Aorta (tissue), 5 donors: ENCODE measurements around the gene AK1. TPM values are rescaled to one million over a fixed set of nuclear protein-coding genes. Genes with fewer than 3 reads are reported as not detected.
A peak's percentile ranks its signal among the peaks of the same experiment; 100 is the strongest.

Experiments
- ATAC-seq: fragments of 200-7000 bp; cut with Tn5 transposase; one replicate; pipeline ENCODE4 v1.9.1; 2022; ENCODE audit warnings: moderate library complexity; ENCODE audit not compliant: low FRiP score
- DNase-seq, 2 donors: peaks; one replicate each; pipeline ENCODE4 v3.0.0-alpha.2; 2020
- H3K27ac ChIP-seq, 2 donors: one replicate each; pipeline ENCODE4 v1.5.1; 2013; ENCODE audit warnings: low read length in 2 of 2, mild to moderate bottlenecking in 2 of 2, moderate library complexity in 2 of 2, control low read depth in 1 of 2, inconsistent platforms in 1 of 2, low read depth in 1 of 2
- H3K27me3 ChIP-seq, 2 donors: one replicate each; pipeline ENCODE4 v1.6.1; 2013; ENCODE audit warnings: control low read depth in 1 of 2, low read length in 1 of 2, mild to moderate bottlenecking in 1 of 2, moderate library complexity in 1 of 2; ENCODE audit not compliant: insufficient read depth in 2 of 2, control insufficient read depth in 1 of 2
- H3K36me3 ChIP-seq, 2 donors: one replicate each; pipeline ENCODE4 v1.6.1; 2013; ENCODE audit warnings: control low read depth in 1 of 2, low read length in 1 of 2, mild to moderate bottlenecking in 1 of 2; ENCODE audit not compliant: insufficient read depth in 2 of 2, control insufficient read depth in 1 of 2
- H3K4me1 ChIP-seq, 2 donors: one replicate each; pipeline ENCODE4 v1.6.1; 2013; ENCODE audit warnings: low read length in 2 of 2, control low read depth in 1 of 2, mild to moderate bottlenecking in 1 of 2, moderate library complexity in 1 of 2; ENCODE audit not compliant: insufficient read depth in 2 of 2, control insufficient read depth in 1 of 2
- H3K4me3 ChIP-seq, 2 donors: one replicate each; pipeline ENCODE4 v1.5.1; 2013; ENCODE audit warnings: low read length in 2 of 2, control low read depth in 1 of 2, mild to moderate bottlenecking in 1 of 2
- H3K9me3 ChIP-seq: one replicate; pipeline ENCODE4 v1.6.1; 2013; ENCODE audit warnings: mild to moderate bottlenecking, low read length; ENCODE audit not compliant: control insufficient read depth
- WGBS, 2 donors: extraction: QIAGEN DNeasy Blood & Tissue Kit; methylation state at CpG; one replicate each; pipeline ENCODE4 v1.1.7; 2013; 5-methylcytosine and 5-hydroxymethylcytosine counted together
- intact Hi-C, 2 donors: fragments of 100-400 bp; cut with DNase I; formaldehyde crosslinking; loops; one replicate each; pipeline versions ENCODE4 v1.14.2 to v1.15.0; 2022
- polyA plus RNA-seq, 2 donors: library from polyadenylated mRNA; stranded (reverse); fragments of 200-250 nt; gene quantifications; one replicate each; pipeline ENCODE4 v1.2.3, GENCODE V29; 2013
- total RNA-seq, 2 donors: library from RNA; stranded (reverse); fragmentation: NEBNext Ultra II Directional; extraction: Animal tissue kit (Norgen Biotek cat#: 25700); gene quantifications; one replicate each; pipeline ENCODE4 v1.2.1, GENCODE V29; 2021
- donor health status: healthy with polysubstance abuse.
- donor health status: Bipolar disorder and iron deficiency.
- donor health status: DM: no; HTN: no; CAD: no.
- donor health status: DM: no; HTN: no; CAD: no.
- donor health status: DM: yes; HTN: yes; CAD: no.

AK1 gene
- total and polyA plus RNA-seq, 4 donors, result 92.4 to 168 (median 105) TPM

DNA sequence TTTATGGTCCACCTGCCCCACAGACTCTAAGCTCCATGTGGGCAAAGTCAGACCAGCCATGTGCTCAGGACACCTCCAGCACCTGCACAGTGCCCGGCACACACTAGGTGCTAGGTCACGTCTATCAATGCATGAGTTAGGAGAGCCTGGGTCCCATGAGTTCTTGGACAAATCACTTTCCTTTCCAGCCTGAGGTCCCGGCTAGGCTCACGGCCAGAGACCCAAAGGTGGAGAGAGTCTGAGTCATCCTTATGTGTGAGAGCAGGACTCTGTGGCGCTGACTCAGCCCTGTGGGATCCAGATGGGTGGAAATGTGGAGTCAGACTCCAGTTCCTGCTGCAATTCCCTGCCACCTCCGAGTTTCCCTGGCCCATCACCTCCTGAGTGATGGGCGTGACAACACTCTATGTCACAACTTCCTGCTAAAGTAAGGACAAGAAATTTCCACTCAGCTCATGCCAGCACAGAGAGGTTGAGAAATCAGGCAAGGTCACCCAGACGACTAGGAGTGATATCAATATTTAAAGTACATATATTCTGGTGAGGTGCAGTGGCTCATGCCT, 41.9 kb upstream of the AK1 start:
- no peaks in the 10 kb centered on the region for H3K27me3 ChIP-seq
- H3K36me3 ChIP-seq, result no peaks in the 10 kb centered on the region
- peak; percentile 27 for ATAC-seq
- peak; percentile 96 to 97 for DNase-seq
- no peaks in the 10 kb centered on the region for H3K9me3 ChIP-seq
- 26 to 35% methylated on average over 8 of the region's 8 CpGs for WGBS, 2 donors
- H3K27ac ChIP-seq, result no peak overlapping the region
- H3K4me1 ChIP-seq, result no peaks in the 10 kb centered on the region
- intact Hi-C loops, result loop anchor here (5.0 kb wide), 2 partner anchors 42 to 132 kb away; partner anchors contain the start of genes AK1 (in 1 of the 2) and CDK9 (in 1 of the 2)
- H3K4me3 ChIP-seq, result no peak overlapping the region

DNA sequence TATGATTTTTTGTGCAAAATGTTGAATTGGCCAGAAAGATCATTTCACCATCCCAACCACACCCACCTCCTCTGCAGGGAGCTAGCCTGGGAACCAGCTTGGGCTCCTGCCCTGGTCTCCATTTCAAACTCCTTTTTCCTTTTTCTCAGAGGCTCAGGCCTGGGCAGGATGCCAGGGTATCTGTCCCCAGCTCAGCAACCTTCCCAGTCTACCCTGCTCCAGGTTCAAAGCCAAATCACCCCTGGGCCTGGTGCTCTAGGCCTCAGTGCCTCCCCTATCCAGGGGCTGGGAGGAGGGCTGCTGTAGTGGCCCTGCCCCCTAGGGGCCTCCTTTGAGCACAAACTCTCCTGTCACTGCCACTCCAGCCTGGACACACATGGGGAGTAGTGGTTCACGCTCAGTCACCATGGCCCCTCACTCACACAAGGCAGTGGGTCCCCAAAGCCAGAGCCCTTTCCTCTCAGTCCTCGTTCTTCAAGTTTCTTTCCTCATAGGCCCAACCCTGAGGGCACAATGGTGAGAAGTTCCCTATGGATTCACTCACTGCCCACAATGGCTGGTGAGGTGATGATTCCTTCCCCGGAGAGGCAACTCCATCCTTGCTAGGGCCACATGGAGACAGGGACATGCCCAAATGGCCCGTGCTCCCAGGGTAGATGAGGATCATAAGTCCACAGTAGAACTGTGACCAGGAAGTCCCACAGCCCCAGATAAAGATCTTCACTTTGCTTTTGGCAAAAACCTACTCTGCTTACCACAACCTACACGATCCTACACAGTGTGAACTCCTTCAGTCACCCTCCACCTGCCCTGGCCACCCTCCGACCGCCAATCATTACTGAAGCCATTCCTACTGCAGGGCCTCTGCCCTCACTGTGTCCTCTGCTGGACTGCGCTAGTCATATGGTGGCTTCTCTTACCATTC, 41.0 kb upstream of the AK1 start:
- ATAC-seq, result no peak
- Histone ChIP-seq H3K4me3 (no peak overlapping the region), H3K36me3 (no peaks in the 10 kb centered on the region), H3K4me1 (no peaks in the 10 kb centered on the region), H3K9me3 (no peaks in the 10 kb centered on the region), H3K27me3 (no peaks in the 10 kb centered on the region), H3K27ac (no peak overlapping the region)
- peak in 1 of 2 donors; percentile 71 for DNase-seq
- 93 to 97% methylated on average over 8 of the region's 8 CpGs for WGBS, 2 donors
- intact Hi-C loops, result loop anchor here (5.0 kb wide), 2 partner anchors 41 to 131 kb away; partner anchors contain the start of genes AK1 (in 1 of the 2) and CDK9 (in 1 of the 2)

DNA sequence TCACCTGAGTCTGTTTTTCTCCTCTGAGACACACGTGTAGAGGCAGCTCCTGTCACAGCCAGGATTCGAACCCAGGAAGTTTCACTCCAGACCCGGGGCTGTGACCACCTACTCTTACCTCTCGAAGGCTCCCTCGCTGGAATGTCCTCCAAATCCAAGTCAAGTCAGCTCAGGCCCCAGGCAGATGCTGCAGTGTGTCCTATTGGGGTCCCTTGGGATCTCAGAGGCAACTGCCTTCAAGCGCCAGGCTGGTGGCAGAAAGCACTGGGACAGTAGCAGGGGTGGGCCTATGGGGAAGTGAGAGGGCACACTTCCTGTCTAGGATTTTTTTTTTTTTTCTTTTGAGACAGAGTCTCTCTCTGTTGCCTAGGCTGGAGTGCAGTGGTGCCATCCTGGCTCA, 40.1 kb upstream of the AK1 start:
- peak overlapping the region in 1 of 2 donors; percentile 26 for H3K27ac ChIP-seq
- no peaks in the 10 kb centered on the region for H3K27me3 ChIP-seq
- H3K36me3 ChIP-seq, result no peaks in the 10 kb centered on the region
- H3K4me3 ChIP-seq, result no peak overlapping the region
- H3K4me1 ChIP-seq, result no peaks in the 10 kb centered on the region
- no peaks in the 10 kb centered on the region for H3K9me3 ChIP-seq
- intact Hi-C loops, result loop anchor here (2.0 to 5.0 kb wide), 3 partner anchors 19 to 130 kb away; partner anchors contain the start of genes AK1 (in 1 of the 2), CDK9 (in 1 of the 2) and ST6GALNAC6 (in 1 of the 2)
- no peak for ATAC-seq
- peak in 1 of 2 donors; percentile 51 for DNase-seq
- 71 to 77% methylated on average over 6 of the region's 6 CpGs for WGBS, 2 donors

DNA sequence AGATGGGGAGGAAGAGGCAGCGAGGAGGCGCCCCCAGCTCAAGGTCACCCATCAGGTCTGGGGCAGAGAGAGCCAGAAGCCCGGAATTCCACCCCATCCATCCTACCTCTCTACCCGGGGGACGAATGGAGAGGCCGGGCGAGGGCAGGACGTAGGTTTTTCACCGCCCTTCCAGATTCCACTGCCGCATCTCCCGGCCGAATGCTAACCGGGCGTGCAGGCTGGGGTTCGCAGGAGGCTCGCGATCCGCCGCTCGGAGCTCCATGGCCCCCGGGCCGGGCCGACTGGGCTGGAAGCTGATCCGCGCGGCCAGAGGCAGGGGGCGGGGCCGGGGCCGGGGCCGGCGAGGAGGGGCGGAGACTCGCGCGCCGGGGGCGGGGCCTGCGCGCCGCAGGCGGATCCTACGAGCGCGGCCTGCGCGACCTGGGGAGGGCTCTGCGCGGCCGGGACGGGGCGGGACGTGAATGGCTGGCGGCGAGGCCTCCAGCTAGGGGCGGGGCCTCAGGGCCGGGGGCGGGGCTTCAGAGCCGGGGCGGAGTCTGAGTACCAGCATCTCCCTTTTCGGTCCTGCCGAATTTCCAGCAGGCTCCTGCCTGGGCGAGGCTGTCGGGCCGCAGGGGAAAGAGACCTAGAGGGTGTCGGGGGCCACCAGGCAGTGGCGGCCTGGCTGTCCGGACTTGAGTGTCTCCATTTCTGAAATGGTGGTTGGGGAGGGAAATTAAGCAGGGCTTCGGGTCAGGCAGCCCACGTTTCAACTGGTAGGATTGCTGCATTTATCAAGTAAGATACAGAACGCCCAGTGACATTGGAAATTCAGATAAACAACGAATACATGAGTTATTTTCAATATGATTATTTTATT, 39.5 kb upstream of the AK1 start, which contains the start of gene ST6GALNAC4:
TSS of gene ST6GALNAC4 (minus strand) at position 322 of the 862 bp plus-strand sequence. CDS start 622 bp downstream, outside the sequence.
- Histone ChIP-seq H3K4me1 (no peaks in the 10 kb centered on the region), H3K27ac (peak within 1 kb of the TSS in 1 of 2 donors; percentile 26), H3K4me3 (peak within 1 kb of the TSS; percentile 44 to 72), H3K27me3 (no peaks in the 10 kb centered on the region), H3K36me3 (peaks cover 0 to 3% of the 10 kb centered on the region in 2 donors), H3K9me3 (no peaks in the 10 kb centered on the region)
- WGBS, 2 donors, result 1 to 2% methylated on average over 53 to 71 of the region's 71 CpGs
- ATAC-seq, result peak; percentile 93
- peak; percentile 96 to 98 for DNase-seq
- intact Hi-C loops, result loop anchor here (2.0 to 5.0 kb wide), 3 partner anchors 18 to 130 kb away; partner anchors contain the start of genes AK1 (in 1 of the 2), CDK9 (in 1 of the 2) and ST6GALNAC6 (in 1 of the 2)

DNA sequence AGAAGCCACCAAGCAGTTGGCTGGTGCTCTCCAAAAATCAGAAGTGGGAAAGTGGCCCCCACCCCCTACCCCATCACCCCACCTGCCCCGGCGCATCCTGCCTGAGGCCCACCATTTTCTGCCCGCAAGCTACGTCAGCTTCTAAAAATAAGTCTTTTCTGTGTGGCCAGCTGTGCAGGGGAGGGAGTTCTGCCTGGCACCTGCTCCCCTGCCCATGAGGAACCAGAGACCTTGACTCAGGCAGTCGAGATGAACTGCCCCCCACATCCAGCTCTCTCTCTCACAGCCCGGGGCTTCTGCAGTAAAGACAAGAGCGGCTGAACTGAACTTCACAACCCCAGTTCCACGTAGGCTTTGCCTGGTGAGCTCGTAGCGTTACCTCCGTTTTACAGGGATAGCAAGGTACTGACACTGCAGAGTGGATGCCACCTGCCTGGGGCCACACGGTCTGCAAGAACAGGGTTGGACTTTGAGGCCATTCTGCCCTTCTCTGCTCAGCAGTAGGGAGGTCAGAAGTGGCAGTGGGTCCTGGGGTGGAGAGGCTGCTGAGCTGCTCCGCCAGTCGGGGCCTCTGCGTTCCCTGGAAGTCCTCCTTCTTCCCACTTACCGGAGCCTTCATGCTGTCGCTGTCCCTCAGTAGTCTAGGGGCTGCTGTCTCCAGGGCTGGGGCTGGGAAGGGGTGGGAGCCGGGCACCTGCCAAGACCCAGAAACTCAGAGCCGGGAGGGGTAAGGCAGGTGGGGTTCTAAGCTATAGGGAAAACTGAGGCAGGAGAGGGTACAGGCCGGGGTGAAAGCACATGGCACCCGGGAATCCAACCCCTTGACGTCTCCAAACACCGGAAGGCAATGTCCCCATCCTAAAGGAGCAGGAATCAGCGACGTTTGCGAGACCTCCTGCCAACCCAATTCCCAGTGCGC, 38.6 kb upstream of the AK1 start:
- peaks cover 0 to 4% of the 10 kb centered on the region in 2 donors for H3K36me3 ChIP-seq
- H3K9me3 ChIP-seq, result no peaks in the 10 kb centered on the region
- H3K27ac ChIP-seq, result peak overlapping the region in 1 of 2 donors; percentile 5
- intact Hi-C loops, result loop anchor here (2.0 to 5.0 kb wide), 3 partner anchors 17 to 129 kb away; partner anchors contain the start of genes AK1 (in 1 of the 2), CDK9 (in 1 of the 2) and ST6GALNAC6 (in 1 of the 2)
- no peaks in the 10 kb centered on the region for H3K4me1 ChIP-seq
- H3K4me3 ChIP-seq, result peak overlapping the region; percentile 44 to 72
- WGBS, 2 donors, result 19 to 20% methylated on average over 27 of the region's 27 CpGs
- peak; percentile 1 for ATAC-seq
- DNase-seq, result peak in 1 of 2 donors; percentile 49
- H3K27me3 ChIP-seq, result no peaks in the 10 kb centered on the region

DNA sequence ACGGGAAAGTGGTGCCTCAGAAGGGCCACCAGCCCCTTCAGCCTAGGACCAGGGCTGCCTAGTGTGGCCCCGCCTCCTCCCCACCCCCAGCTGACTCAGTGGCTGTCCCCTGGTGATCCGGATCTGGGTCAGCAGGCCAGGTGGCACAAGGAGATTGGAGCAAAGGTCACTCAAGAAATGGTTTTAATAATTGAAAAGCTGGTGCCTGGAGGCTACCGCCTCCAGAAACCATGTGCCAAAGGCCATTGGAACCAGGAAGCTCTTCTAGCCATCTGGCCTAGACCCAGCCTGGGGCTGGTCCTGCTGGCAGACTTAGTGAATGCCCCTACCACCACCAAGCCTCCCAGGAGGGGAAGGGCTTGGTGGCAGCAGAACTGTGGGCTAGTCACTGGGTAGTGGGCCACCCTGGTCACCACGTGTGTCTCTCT, 37.9 kb upstream of the AK1 start:
- H3K4me3 ChIP-seq, result peak overlapping the region in 1 of 2 donors; percentile 44
- H3K27me3 ChIP-seq, result no peaks in the 10 kb centered on the region
- WGBS, 2 donors, result 73 to 74% methylated on average over 5 of the region's 5 CpGs
- DNase-seq (peak in 1 of 2 donors; percentile 62), ATAC-seq (no peak)
- no peaks in the 10 kb centered on the region for H3K4me1 ChIP-seq
- H3K9me3 ChIP-seq, result no peaks in the 10 kb centered on the region
- intact Hi-C loops, result loop anchor here (5.0 kb wide), 2 partner anchors 38 to 128 kb away; partner anchors contain the start of genes AK1 (in 1 of the 2) and CDK9 (in 1 of the 2)
- H3K27ac ChIP-seq, result no peak overlapping the region
- H3K36me3 ChIP-seq, result peaks cover 0 to 4% of the 10 kb centered on the region in 2 donors

DNA sequence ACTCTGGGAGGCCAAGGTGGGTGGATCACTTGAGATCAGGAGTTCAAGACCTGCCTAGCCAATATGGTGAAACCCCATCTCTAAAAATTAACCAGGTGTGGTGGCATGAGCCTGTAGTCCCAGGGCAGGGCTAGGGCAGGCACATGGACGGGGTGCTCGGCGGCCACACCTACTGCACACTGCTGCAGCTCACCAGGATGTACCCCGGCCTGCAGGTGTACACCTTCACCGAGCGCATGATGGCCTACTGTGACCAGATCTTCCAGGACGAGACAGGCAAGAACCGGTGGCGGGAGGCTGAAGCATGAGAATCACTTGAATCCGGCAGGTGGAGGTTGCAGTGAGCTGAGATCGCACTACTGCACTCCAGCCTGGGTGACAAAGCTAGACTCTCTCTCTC, 36.2 kb upstream of the AK1 start:
- Histone ChIP-seq H3K27ac (no peak overlapping the region), H3K36me3 (peaks cover 0 to 4% of the 10 kb centered on the region in 2 donors), H3K4me3 (no peak overlapping the region), H3K4me1 (no peaks in the 10 kb centered on the region), H3K27me3 (no peaks in the 10 kb centered on the region), H3K9me3 (no peaks in the 10 kb centered on the region)
- DNase-seq, result no peak
- WGBS, 2 donors, result 95% methylated on average over 11 of the region's 11 CpGs
- intact Hi-C loops, result no loop called here
- ATAC-seq, result no peak
